CD4-positive, alpha-beta T cell treated with Interleukin-4 for 1 hour (primary cell): ENCODE measurements around the gene SPTB.

Experiments used
- DNase-seq, 2 donors: peaks; one replicate each; pipeline ENCODE4 v3.0.0-alpha.2; 2020 to 2022

SPTB gene

GRCh38 chr14:64848239-64848638 lies 31.5 kb downstream of the SPTB start:
- no peak for DNase-seq

- no peak for DNase-seq
Observed at GRCh38 chr14:64846319-64846718, 33.4 kb downstream of the SPTB start.

GRCh38 chr14:64845878-64846277 lies 33.8 kb downstream of the SPTB start:
- no peak for DNase-seq

GRCh38 chr14:64844969-64845536 lies 34.7 kb downstream of the SPTB start:
- no peak for DNase-seq

GRCh38 chr14:64844272-64844671 lies 35.4 kb downstream of the SPTB start:
- no peak for DNase-seq

- DNase-seq = no peak
Observed at GRCh38 chr14:64843548-64843947, 36.2 kb downstream of the SPTB start.

- no peak for DNase-seq
Observed at GRCh38 chr14:64841772-64842750, 37.6 kb downstream of the SPTB start.

- DNase-seq = no peak
Observed at GRCh38 chr14:64841121-64841651, 38.5 kb downstream of the SPTB start.

- DNase-seq = no peak
Observed at GRCh38 chr14:64838656-64839055, 41.1 kb downstream of the SPTB start.

GRCh38 chr14:64835431-64835830 lies 44.3 kb downstream of the SPTB start:
- no peak for DNase-seq

GRCh38 chr14:64834965-64835364 lies 44.7 kb downstream of the SPTB start:
- no peak for DNase-seq

- DNase-seq = no peak
Observed at GRCh38 chr14:64831419-64831818, 48.3 kb downstream of the SPTB start.

GRCh38 chr14:64830961-64831360 lies 48.7 kb downstream of the SPTB start:
- DNase-seq = no peak

- DNase-seq = no peak
Observed at GRCh38 chr14:64828071-64828470, 51.6 kb downstream of the SPTB start.

- DNase-seq = peak in 1 of 2 donors; percentile 14
Observed at GRCh38 chr14:64826845-64827244, 52.9 kb downstream of the SPTB start.

- DNase-seq = no peak
Observed at GRCh38 chr14:64826333-64826732, 53.4 kb downstream of the SPTB start.

GRCh38 chr14:64825509-64825908 lies 54.2 kb downstream of the SPTB start:
- no peak for DNase-seq

GRCh38 chr14:64825006-64825405 lies 54.7 kb downstream of the SPTB start:
- no peak for DNase-seq

GRCh38 chr14:64824471-64824870 lies 55.2 kb downstream of the SPTB start:
- DNase-seq = no peak

GRCh38 chr14:64823305-64823861 lies 56.3 kb downstream of the SPTB start:
- peak; percentile 62 to 70 for DNase-seq

- no peak for DNase-seq
Observed at GRCh38 chr14:64821651-64822050, 58.1 kb downstream of the SPTB start.

- DNase-seq = no peak
Observed at GRCh38 chr14:64818151-64818550, 61.6 kb downstream of the SPTB start.

GRCh38 chr14:64817631-64818030 lies 62.1 kb downstream of the SPTB start:
- DNase-seq = no peak
